B cell (primary cell): Measurements from ENCODE around the gene MGAT5.

ENCODE experiments used
- EZH2 ChIP-seq: IDR thresholded peaks from 2 replicates; pipeline ENCODE4 v1.6.1; 2012; ENCODE audit warnings: borderline replicate concordance, low read depth, mild to moderate bottlenecking, moderate library complexity, low read length; ENCODE audit not compliant: insufficient read depth, poor library complexity, severe bottlenecking
- TF ChIP-seq, protein P1 (sequence below): fragments of 200-600 bp; IDR thresholded peaks from one replicate; pipeline ENCODE4 v1.8.0; 2022; ENCODE audit warnings: antibody characterized with exemption, mild to moderate bottlenecking

DNA sequence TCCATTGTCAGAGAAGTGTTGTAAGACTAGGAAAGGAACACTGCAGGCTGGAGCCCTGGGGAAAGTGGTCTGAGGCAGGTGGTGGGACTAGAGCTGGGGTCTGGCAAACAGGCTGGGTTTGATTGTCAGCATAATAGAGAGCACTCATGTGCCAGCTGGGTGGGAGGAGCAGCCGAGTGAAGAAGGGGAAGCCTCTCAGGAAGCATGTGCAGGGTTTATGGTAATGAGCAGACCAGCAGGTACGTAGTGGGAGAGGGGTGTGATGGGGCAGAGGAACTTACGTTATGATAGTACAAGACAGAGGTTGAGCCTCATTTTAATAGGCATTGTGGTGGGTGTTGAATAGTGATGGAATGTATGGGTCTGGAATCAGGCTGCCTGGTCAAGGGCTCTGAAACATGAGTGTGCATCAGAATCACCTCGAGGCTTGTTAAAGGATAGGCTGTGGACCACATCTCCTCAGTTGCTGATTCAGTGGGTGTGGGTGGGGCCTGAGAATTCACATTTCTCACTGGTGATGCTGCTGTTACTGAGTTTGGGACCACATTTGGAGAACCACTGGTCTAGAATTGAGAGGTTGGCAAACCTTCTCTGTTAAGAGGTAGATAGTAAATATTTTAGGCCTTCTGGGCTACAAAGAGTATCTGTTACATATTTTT, 1.7 kb upstream of the MGAT5 start:
- no peak for TF ChIP-seq EZH2
- TF ChIP-seq, protein P1, sequence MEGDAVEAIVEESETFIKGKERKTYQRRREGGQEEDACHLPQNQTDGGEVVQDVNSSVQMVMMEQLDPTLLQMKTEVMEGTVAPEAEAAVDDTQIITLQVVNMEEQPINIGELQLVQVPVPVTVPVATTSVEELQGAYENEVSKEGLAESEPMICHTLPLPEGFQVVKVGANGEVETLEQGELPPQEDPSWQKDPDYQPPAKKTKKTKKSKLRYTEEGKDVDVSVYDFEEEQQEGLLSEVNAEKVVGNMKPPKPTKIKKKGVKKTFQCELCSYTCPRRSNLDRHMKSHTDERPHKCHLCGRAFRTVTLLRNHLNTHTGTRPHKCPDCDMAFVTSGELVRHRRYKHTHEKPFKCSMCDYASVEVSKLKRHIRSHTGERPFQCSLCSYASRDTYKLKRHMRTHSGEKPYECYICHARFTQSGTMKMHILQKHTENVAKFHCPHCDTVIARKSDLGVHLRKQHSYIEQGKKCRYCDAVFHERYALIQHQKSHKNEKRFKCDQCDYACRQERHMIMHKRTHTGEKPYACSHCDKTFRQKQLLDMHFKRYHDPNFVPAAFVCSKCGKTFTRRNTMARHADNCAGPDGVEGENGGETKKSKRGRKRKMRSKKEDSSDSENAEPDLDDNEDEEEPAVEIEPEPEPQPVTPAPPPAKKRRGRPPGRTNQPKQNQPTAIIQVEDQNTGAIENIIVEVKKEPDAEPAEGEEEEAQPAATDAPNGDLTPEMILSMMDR, result no peak
